GM12874 (cell line): Measurements from ENCODE around the gene TIPIN.

Source experiments
- TF ChIP-seq, protein P1 (sequence below): IDR thresholded peaks from 2 replicates; pipeline ENCODE4 v1.5.1; 2011; ENCODE audit warnings: low read depth, mild to moderate bottlenecking, control low read depth, low read length, moderate library complexity; ENCODE audit not compliant: insufficient read depth

Gene TIPIN

DNA sequence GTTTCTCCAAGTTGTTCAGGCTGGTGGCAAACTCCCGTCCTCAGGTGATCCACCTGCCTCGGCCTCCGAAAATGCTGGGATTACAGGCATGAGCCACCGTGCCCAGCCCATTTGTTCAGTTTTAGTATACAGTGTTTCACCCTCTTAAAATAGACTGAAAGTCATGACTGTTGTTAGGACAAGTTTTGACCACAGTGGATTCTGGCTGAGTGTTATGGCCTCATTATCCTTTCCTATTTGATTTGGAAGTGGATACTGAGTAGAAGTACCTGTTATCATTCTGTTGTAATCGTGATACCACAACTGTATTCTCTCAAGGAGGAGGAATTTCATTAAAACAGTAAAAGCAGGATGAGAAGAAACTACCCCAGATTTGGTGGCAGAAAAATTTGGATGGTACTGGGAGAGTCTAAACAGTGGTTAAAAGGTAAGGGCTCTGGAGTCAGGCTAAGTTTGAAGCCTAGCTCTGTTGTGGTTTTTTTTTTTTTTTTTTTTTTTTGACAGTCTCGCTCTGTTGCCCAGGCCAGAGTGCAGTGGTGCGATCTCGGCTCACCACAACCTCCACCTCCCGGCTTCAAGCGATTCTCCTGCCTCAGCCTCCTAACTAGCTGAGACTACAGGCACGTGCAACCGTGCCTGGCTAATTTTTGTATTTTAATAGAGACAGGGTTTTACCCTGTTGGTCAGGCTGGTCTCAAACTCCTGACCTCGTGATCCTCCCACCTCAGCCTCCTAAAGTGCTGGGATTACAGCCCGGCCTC lies 32.8 kb upstream of the TIPIN start:
- TF ChIP-seq, protein P1, sequence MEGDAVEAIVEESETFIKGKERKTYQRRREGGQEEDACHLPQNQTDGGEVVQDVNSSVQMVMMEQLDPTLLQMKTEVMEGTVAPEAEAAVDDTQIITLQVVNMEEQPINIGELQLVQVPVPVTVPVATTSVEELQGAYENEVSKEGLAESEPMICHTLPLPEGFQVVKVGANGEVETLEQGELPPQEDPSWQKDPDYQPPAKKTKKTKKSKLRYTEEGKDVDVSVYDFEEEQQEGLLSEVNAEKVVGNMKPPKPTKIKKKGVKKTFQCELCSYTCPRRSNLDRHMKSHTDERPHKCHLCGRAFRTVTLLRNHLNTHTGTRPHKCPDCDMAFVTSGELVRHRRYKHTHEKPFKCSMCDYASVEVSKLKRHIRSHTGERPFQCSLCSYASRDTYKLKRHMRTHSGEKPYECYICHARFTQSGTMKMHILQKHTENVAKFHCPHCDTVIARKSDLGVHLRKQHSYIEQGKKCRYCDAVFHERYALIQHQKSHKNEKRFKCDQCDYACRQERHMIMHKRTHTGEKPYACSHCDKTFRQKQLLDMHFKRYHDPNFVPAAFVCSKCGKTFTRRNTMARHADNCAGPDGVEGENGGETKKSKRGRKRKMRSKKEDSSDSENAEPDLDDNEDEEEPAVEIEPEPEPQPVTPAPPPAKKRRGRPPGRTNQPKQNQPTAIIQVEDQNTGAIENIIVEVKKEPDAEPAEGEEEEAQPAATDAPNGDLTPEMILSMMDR, result no peak

DNA sequence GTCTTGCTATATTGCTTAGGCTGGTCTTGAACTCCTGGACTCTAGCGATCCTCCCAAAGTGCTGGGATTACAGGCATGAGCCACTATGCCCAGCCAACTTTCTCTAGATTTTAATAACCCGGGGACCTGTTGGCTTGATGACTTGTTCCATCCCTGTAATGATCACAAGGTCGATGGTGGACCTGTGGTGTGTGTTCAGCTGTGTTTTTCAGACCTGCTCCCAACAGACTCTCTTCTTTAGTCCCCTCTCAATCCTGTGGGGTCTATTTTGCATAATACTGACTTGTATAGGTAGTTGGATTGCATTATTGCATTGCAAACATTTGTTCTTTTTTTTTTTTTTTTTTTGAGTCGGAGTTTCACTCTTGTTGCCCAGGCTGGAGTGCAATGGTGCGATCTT lies 32.1 kb upstream of the TIPIN start:
- TF ChIP-seq, protein P1, result no peak

DNA sequence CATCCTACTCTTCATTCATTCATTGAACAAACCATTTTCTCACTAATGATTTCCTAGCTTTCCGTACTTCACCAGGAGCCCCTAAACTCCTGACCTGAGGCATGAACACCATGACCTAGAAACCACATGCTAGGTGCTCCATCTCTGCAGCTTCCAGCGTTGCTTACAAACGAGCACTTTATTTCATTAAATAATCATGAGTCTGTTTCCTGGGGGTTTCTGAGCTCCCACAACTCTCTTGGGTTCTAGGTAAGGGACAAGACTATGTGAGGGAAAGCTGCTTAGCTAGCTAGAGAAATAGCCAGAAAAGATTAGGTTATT lies 31.5 kb upstream of the TIPIN start:
- TF ChIP-seq, protein P1, result no peak

DNA sequence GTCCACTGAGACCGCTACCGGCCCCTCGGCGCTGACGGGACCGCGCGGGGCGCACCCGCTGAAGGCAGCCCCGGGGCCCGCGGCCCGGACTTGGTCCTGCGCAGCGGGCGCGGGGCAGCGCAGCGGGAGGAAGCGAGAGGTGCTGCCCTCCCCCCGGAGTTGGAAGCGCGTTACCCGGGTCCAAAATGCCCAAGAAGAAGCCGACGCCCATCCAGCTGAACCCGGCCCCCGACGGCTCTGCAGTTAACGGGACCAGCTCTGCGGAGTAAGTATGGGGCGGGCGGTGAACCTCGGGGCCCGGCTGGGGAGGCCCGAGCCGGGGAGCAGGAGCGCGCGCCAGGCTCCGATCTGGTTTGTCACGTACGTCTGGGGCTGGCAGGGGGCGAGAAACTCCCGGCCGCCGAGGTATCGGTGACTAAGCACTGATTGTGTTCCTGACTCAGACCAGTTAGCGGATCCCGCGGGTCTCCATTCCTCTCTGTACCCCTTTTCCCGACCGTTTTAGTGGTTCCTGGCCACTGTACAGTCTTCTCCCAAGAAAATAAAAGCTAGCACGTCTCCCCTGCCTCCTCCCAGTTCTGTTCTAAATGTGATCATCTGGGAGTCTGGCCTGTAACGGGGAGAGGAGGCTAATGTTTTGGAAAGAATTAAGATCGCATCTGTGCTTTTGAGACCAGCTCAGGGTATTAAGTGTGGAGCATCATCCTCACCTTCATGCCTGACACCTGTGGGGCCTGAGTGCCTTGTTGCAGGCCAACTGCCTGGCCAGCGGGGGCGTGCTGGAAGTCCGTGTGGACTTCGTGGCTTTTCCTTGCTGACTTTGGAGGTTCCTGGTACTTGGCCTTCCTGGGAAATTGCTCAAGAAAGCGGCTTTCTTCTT lies 30.9 kb upstream of the TIPIN start:
- TF ChIP-seq, protein P1, result peak; percentile 63

DNA sequence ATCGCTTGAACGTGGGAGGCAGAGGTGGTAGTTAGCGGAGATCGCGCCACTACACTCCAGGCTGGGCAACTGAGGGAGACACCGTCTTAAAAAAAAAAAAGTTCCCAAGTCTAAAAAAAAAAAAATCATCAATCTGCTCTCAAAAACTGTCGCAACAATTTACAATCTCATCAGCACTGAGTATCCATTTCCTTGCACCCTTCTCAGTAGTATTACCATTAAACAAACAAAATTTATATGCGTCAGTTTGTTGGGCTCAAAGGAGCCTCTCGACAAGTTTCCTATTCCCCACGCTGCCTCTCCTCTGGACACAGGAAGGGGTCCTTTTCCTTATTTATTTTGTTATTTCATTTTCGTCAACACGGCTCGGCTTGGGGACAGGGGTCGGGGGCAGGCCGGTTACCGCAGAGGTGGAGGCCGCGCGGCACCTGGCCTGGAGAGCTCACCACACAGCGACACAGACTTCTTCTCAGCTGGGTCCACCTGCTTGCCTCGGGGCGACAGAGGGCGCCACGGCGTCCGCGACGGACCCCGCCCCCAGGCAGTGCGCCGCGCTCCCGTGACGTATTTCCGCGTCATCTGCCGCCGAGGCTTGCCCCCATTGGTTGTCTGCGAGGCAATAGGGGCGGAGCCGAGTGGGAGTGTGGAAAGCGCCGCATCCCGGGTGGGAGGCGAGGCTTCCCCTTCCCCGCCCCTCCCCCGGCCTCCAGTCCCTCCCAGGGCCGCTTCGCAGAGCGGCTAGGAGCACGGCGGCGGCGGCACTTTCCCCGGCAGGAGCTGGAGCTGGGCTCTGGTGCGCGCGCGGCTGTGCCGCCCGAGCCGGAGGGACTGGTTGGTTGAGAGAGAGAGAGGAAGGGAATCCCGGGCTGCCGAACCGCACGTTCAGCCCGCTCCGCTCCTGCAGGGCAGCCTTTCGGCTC lies 30.0 kb upstream of the TIPIN start, which contains the start of gene MAP2K1:
Gene MAP2K1, plus strand, starts transcription at position 709 of the 920 bp plus-strand sequence. CDS start 436 bp downstream, outside the sequence.
- TF ChIP-seq, protein P1, result peak; percentile 87

DNA sequence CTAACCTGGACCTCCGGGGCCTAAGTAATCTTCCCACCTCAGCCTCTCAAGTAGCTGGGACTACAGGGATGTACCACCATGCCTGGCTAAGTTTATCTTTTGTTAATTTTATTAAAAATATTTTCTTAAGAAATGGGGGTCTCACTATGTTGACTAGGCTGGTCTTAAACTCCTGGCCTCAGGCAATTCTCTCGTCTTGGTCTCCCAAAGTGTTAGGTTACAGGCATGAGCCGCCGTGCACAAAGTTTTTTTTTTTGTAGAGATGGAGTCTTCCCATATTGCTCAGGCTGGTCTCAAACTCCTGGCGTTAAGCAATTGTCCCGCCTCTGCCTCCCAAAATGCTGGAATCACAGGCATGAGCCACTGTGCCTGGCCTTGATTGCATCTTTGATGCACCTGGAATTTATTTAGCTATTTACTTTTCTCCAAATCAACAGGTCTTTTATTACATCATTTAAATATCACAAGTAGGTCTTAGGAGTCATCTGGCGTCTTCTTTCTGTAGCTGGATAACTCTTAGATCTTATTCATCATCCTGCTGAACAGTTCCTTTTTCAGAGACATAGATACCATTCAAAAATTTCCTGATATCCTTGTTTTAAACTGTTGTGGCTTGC lies 22.4 kb upstream of the TIPIN start:
- TF ChIP-seq, protein P1, result no peak

DNA sequence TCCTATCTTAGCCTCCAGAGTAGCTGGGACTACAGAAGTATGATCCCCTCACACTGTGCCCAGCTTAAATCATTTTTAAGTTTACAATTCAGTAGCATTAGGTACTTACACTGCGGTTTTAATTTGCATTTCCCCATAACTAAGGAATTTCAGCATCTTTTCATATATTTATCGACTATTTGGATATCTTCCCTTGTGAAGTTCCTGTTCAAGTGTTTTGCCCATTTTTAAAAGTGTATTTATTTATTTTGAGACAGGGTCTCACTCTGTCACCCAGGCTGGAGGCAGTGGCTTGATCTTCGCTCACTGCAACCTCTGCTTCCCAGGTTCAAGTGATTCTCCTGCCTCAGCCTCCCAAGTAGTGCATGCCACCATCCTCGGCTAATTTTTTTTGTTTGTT lies 17.7 kb upstream of the TIPIN start:
- TF ChIP-seq, protein P1, result no peak
